A172 (cell line): Measurements from ENCODE around the gene NOC2L. TPM values are rescaled to one million over a fixed set of nuclear protein-coding genes. Genes with fewer than 3 reads are reported as not detected.
"Not testable (repeated sequence)": the region's sequence is repeated elsewhere in the genome, so short reads cannot be mapped to it uniquely, and the experiment has no call there.

Experiments used
- DNase-seq: peaks from one replicate; pipeline ENCODE4 v3.0.0-alpha.2; 2015; ENCODE audit warnings: low spot score
- total RNA-seq: library from RNA; depleted of rRNA; stranded (reverse); fragments of >200 nt; shearing (Covaris generic); gene quantifications from 2 replicates; pipeline ENCODE4 v1.2.3, GENCODE V29; 2014

The NOC2L gene
- total RNA-seq, 1 experiment from 2014 or later = 68.7 TPM

DNA sequence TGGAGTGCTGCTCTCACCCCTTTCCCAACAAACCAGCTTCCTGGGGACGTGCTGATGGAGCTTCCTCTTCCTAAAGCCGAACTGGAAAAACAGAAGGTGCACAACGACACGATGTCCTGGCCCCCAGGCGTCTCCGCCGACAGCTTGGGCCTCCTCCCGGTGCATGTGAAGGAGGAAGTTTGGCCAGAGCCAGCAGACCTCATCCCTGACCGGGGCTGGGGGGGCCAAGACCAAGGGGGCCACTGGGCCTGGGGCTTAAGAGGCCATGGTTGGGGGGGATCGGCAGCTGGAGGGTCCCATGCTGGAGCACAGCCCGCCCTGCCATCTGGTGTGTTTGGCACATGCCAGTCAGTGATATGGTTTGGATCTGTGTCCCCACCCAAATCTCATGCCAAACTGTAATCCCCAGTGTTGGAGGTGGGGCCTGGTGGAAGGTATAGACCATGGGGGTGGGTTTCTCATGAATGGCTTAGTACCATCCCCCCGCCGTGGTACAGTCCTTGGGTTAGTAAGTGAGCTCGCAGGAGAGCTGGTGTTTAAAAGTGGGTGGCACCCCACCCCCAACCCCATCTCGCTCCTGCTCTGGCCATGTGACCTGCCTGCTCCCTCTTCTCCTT lies 34.4 kb upstream of the NOC2L start:
- no peak for DNase-seq

DNA sequence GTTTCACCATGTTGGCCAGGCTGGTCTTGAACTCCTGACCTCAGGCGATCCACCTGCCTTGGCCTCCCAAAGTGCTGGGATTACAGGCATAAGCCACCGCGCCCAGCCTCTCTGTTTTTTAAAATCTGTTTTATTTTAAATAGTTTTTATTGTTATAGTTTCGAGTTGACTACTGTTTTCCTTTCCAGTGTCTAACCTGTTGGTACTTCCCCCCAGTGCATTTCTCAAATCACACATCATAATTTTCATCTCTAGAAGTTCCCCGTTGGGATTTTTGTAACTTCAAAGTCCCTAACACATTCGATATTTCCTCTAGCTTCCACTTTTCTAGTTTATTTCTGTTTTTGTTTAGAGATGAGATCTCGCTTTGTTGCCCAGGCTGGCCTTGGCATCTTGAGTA lies 33.3 kb upstream of the NOC2L start:
- no peak for DNase-seq

DNA sequence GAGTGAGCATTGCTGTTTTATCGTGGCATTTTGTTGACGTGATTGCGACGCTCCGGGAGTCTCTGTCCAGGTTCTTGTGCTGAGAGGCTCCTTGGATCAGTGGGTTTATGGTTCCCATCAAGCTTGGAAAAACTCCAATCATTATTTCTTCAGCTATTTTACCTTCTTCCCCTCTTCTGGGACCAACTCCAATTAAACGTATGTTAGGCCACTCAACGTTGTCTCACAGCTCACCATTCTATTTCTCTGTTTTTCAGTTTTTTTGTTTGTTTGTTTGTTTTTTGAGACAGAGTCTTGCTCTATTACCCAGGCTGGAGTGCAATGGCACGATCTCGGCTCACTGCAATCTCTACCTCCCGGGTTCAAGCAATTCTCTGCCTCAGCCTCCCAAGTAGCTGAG lies 32.8 kb upstream of the NOC2L start:
- DNase-seq = no peak

DNA sequence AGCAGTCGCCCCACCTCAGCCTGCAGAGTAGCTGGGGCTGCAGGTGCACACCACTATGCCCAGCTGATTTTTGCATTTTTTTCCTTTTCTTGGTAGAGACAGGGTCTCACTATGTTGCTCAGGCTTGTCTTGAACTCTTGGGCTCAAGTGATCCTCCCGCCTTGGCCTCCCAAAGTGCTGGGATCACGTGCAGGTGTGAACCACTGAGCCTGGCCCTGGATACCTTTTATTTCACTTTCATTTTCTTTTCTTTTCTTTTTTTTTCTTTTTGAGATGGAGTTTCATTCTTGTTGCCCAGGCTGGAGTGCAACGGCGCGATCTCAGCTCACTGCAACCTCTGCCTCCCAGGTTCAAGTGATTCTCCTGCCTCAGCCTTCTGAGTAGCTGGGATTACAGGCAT lies 32.2 kb upstream of the NOC2L start:
- DNase-seq = not testable (repeated sequence)

DNA sequence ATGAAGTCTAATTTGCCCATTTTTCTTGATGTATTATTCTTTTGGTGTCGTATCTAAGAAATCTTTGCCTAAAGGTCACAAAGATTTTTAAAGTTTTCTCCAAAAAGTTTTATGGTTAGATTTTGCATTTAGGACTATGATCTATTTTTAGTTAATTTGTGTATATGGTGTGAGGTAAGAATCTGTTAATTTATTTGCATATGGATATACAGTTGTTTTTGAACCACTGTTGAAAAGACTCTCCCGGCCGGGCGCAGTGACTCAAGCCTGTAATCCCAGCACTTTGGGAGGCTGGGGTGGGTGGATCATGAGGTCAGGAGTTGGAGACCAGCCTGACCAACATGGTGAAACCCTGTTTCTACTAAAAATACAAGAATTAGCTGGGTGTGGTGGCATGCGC lies 29.0 kb upstream of the NOC2L start:
- DNase-seq = not testable (repeated sequence)

DNA sequence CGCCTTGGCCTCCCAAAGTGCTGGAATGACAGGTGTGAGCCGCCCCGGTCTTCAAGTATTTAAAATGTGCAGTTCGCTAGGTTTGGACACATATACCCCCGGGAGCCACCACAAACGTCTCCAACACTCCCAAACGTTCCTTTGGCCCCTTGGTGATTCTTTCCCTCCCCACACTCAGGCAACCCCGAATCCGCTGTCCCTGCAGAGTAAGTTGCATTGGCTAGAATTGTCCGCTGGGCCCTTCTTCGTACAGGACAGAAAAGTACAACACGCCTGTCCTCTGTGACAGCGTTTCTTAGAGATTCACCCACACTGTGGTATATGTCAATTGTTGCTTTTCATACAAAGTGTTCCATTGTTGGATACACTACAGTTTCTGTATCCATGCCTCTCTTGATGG lies 26.1 kb upstream of the NOC2L start:
- DNase-seq = no peak

DNA sequence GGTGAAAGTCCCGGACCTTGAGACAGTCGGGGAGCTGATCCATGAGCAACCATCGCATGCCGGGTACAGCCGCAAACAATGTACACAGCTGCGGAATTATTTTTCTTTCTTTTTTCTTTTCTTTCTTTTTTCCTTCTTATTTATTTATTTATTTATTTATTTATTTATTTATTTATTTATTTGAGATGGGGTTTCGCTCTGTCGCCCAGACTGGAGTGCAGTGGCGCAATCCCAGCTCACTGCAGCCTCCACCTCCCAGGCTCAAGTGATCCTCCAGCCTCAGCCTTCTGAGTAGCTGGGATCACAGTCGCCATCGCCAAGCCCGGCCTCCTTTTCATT lies 25.4 kb upstream of the NOC2L start:
- DNase-seq = no peak

DNA sequence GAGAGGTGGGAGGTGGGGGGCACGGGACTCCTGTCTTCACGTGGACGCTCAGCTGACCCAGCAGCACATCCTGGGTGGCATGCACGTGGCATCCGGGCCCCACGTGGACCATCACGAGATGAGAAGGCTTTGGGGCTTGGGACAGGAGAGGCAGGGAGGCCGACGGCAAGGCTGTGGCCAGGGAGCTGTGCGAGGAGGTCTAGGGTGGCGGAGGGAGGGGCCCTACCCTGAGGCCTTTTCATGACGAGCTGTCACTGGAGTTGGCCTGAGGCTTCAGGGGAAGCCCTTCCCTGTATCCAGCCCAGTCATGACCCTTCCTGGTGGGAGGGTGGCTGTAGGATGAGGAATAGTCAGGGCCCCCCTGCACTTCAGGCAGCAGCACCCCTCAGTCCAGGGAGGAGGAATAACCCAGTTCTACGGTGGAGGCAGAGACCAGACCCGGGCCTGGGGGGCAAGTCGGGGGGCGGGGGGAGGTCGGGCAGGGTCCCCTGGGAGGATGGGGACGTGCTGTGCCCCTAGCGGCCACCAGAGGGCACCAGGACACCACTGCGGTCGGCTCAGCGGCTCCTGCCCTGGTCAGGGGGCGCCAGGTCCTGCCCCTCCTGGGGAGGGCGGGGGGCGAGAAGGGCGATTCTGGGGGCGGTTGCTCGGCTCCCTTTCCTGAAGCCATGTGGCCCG lies 24.9 kb upstream of the NOC2L start:
- no peak for DNase-seq

DNA sequence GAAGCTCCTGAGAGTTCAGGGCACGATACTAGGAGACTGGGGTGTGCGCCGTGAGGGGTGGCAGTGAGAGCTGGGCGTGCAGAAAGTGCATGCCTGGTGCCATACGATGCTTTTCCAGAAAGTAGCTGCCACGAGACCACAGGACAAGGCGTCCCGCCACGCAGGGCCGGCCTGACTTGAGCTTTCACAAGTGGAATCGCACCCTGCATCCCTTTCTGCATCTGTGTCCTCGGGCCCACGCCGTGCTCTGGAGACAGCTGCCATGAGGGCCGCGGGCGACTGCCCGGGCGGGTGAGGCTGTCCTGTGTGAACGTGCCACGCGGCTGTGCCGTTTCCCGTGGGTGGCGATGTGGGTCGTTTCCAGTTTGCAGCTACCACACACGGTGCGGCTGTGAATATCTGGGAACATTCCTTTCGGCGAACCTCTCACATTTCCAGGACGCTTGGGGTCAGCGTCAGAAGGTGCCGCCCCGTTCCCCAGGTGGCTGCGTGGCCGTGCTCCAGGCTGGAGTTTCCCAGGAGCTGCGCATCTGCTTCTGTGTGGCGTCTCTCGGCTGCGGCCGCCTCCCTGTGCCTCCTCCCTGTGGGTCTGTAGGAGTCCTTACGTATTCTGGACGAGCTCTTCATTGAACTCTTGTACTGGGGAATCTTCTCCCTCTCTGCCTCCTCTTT lies 23.8 kb upstream of the NOC2L start:
- DNase-seq = no peak

DNA sequence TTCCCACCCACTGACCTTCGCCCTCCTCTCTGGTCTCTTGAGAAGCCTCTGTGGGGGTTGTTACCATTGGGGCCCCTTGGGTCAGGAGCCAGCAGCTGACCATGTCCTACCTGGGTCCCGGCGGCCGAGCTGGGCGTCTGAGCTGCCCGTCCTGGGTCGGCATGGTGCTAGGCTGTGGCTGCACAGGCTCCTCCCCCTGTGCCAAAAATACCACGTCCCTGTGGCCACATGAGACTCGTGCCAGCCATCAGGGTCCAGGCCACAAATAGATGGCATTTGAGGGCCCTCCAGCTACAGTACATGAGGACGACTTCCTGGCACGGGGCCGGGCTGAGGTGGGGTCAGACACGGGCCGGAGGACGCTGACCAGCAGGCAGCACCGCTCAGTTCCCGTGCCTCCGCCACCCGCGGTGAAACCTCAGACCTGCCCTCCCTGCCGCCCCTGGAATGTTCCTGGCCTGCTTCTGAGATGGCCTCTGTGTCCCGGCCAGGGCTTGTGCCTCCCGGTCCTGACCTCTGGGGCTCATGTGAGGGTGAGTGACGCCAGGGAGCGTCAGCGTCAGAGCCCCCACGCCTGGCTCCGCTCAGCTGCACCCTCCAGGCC lies 23.0 kb upstream of the NOC2L start, which contains the start of gene PERM1:
PERM1 (minus strand) TSS at position 139 of the 604 bp plus-strand sequence. CDS start 1,064 bp downstream, outside the sequence.
- no peak for DNase-seq

DNA sequence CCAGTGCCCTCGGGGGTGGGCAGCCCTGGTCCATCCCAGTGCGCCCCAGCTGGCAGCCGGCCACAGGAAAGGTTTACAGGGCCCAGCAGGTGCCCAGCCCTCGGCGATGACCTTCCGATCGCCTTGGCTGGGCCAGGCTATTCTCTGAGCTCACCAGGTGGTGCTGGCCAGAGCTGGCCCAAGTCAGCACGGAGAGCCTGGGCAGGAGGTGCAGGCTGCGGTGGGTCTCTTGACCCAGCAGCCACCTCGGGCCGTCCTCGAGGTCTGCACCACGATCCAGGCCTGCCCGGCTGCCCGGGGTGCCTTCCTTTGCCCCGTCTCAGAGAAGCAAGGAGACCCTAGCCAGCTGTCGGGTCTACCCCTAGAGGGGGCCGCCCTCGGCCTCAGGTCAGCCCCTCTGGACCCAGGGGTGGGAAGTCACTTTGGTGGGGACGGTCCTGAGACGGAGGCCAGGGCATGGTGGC lies 22.5 kb upstream of the NOC2L start:
- DNase-seq = no peak

DNA sequence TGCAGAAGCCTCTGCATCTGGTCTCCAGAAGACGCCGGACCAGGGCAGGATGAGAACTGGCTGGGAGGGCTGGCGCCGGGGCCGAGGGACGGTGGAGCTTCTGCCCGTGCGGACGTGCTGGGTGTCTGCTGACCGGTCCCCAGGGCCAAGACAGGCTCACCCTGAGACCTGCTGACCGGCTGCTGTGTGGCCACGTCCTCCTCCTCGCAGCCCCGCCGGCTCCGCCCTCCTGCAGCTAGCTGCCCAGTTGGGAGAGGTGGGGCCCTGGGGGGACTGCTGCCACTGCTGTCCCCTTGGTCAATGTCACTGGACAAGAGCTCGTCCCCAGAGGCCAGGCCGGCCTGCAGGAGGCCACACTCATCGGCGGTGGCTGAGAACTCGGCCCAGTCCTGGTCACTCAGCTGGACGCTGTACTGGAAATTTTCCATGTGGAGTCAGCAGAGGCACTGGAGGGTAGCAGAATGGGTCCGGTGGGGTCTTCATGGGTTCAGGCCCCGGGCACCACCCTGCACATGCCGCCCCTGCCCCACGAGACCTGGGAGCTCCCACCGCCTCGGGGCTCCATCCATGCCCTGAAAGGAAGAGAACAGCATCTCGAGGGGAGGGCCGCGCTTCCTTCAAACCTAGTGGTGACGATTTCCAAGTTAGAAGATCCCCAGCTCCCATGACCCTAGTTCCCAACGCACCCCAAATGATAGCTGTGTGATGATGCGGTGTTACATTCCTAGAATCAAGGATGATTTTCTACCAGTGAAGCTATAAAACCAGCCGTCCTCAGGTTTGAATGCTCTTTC lies 21.7 kb upstream of the NOC2L start:
- DNase-seq = no peak

DNA sequence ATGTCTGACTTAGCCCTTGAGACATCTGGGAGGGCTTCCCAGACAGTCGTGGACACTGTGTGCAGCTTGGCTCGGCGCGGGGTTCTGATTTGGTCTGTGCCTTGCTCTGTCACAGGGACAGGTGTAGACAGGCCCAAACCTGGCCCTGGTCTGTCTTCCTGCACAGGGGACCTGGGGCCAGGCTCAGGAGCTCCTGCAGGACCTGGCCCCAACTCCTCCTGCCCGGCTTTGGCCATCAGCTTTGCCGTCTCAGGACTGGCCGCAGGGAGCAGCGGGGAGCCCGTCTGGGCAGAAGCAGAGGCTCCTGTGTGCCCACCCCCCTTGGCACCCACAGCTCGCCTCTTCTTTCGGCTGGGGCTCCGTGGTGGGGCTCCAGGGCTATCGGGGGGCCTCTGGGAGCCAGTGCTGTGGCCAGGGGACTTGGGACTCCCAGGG lies 21.1 kb upstream of the NOC2L start:
- DNase-seq = no peak

DNA sequence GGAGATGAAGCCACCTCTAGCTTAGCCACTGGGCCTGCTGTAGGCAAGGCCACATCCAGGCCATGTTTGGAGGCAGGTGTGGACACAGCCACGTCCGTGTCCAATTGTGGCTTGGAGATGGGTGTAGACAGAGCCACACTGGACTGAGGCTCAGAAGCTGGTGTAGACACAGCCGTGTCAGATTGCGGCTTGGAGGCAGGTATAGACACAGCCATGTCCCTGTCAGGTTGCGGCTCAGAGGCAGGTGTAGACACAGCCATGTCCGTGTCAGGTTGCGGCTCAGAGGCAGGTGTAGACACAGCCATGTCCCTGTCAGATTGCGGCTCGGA lies 20.7 kb upstream of the NOC2L start:
- DNase-seq = no peak

DNA sequence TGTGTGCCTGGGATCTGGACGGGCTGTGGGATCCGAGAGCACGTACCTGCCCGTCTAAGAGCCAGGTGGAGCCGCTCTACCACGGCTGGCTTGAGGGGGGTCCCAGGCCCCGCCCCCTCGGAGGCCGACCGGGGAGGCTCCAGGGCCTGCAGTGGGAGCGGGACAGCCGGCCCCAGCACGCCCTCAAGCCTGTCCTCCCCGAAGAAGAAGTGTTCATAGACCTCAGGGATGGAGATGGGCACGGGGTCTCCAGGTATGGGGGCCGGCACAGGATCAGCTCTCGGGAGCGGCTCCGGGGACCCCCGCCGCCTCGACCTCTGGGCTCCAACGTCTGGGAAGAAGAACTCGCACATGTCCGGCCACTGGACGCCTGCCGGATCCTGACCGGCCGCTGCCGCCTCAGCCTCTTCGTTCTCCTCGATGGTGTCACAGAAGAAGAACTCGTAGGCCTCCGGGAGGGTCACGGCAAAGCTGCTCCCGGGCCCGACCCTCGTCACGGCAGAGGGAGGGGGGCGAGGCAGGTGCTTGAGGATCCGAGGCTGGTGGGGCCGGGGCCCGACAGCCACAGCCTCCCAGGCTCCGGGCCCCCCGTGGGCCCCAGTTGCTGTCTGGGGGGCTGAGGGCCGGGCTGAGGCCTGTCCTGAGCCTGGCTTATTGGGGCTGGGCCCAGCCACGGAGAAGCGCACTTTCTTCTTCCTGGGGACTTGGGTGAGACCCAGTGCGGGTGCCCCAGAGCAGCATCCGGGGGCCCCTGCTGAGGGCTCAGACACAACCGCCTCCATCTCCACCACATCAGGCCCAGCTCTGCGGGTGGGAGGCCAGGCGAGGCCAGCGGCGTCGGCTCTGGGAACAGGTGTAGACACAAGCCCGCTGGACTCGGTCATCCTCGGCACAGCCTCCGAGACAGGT lies 20.0 kb upstream of the NOC2L start:
- DNase-seq = no peak

DNA sequence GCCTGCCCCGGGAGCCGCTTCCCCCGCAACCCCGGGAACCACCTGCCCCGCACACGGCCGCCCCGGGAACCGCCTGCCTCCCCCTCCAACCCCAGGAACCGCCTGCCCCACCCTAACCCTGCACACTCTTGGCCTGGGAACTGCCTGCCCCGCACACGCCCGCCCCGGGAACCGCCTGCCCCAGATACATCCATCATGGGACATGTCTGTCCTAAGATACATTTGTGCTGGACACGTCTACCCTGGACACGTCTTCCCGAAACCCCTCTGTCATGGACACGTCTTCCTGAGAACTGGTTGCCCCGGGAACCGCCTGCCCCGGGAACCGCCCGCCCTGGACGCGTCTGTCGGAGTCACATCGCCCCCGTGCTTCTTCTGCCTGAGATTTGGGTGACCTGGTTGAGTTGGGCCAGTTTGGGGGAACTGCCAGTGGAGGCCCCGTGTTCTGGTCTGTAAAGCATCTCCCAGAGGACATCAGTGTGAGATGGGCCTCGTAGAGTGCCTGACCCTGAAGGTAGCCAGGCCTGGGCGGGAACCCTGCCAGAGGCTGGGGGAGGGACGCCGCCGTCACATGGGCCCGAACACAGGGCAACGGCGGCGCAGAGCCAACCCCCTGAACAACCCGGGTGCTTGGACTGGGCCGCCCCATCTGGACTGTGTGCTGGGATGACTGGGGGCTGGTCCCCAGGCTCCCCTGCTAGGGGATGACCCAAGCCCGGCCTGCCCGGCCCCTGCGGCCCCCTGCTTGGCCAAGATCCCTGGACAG lies 19.2 kb upstream of the NOC2L start:
- DNase-seq = no peak

DNA sequence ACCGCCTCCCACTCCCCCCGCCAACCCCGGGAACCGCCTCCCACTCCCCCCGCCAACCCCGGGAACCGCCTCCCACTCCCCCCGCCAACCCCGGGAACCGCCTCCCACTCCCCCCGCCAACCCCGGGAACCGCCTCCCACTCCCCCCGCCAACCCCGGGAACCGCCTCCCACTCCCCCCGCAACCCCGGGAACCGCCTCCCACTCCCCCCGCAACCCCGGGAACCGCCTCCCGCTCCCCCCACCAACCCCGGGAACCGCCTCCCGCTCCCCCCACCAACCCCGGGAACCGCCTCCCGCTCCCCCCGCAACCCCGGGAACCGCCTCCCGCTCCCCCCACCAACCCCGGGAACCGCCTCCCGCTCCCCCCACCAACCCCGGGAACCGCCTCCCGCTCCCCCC lies 17.7 kb upstream of the NOC2L start:
- not testable (repeated sequence) for DNase-seq

DNA sequence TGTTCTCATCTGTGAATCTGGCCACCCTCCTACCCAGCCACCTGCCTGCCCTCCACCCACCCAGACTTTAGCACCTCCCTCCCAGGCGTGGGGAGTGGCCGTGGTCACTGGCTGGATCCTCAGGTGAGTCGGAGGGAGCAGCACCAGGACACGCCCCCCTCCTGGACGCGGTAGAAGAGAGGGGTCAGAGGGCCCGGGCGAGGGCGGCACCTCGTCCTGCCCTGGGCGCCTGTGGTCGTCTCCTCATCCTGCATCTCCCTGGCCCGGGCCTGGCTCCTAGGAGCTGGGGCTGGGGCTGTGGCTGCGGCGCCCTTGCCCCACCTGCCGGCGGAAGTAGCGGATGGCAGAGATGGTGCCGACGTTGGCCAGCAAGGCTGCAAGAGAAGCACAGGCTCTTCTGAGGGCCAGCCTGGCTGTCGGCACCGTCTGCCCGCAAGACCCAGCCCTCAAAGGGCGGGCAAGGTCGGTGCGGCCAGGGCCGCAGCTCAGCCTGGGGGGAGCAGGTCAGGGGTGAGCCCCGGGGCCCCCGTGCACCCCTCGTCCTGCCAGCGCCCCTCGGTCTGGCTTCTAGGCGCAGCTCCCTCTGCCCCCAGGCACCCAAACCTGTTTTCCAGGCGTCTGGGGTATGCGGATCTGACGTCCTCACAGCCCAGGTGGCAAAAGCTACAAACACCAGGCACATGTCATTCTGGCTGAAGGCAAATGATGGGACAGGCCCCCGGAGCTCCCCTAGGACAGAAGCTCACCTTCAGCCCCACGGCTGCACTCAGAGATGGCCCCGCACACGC lies 17.0 kb upstream of the NOC2L start:
- DNase-seq = peak; percentile 66

DNA sequence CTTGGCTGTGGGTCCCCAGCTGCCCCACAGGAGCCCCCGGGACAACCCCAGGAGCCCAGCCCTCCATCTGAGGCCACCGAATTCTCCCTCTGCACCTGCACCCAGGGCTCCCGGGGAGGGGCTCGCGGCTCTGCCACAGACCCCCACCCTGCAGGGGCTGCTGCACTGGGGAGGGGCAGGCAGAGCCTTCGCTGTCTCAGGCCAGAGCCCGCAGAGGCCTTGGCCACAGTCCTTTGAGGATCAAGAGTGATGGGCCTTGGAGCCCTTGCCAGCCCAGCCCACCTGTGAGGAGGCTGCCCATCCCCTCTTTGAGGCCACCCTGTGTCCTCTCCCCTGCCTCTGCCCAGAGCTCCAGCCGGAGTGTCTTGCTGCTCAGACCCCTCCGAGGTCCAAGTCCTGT lies 16.3 kb upstream of the NOC2L start:
- no peak for DNase-seq
